HEK293 (cell line): ENCODE data around the gene CACNA1D.
"Not testable (repeated sequence)": the region's sequence is repeated elsewhere in the genome, so short reads cannot be mapped to it uniquely, and the experiment has no call there.

Experiments
- CTCF ChIA-PET: fragments of 350-600 bp; formaldehyde crosslinking; extraction: SDS; loops from one replicate; lab custom pipeline; 2021; ENCODE audit warnings: antibody characterized with exemption; lab: Yijun Ruan, JAX
- POLR2A ChIA-PET: fragments of 300-600 bp; formaldehyde crosslinking; extraction: SDS; loops from one replicate; lab custom pipeline; 2020; ENCODE audit warnings: antibody characterized with exemption, inconsistent platforms; lab: Yijun Ruan, JAX
- H3K27ac ChIP-seq: fragments of 200-500 bp; sonication (Bioruptor generic); 2 replicates; pipeline ENCODE4 v1.5.1; 2014; ENCODE audit warnings: low read depth, low read length, control low read depth, inconsistent platforms; ENCODE audit errors: extremely low read depth
- H3K36me3 ChIP-seq, 2 experiments: fragments of 200-500 bp in 1 of 2; sonication (Bioruptor generic) in 1 of 2; 1 replicate in 1 of 2; 2 replicates in 1 of 2; pipeline ENCODE4 v1.5.1; 2014 to 2017; ENCODE audit warnings: inconsistent platforms in 2 of 2, low read length in 2 of 2; ENCODE audit not compliant: control insufficient read depth in 2 of 2, insufficient read depth in 1 of 2
- H3K4me1 ChIP-seq: fragments of 200-500 bp; sonication (Bioruptor generic); 2 replicates; pipeline ENCODE4 v1.5.1; 2014; ENCODE audit warnings: mild to moderate bottlenecking, low read length, inconsistent platforms; ENCODE audit not compliant: control insufficient read depth, insufficient read depth
- H3K4me3 ChIP-seq: 2 replicates; pipeline ENCODE4 v1.5.1; 2011; ENCODE audit warnings: low read depth, mild to moderate bottlenecking, control low read depth, low read length, moderate library complexity
- H3K9me3 ChIP-seq: fragments of 200-500 bp; sonication (Bioruptor generic); 2 replicates; pipeline ENCODE4 v1.5.1; 2014; ENCODE audit warnings: low read depth, low read length, inconsistent platforms; ENCODE audit not compliant: control insufficient read depth, insufficient read depth
- ELK4 ChIP-seq: IDR thresholded peaks from 2 replicates; pipeline ENCODE4 v1.6.1; 2011; ENCODE audit warnings: mild to moderate bottlenecking, low read depth, low read length, borderline replicate concordance
- HOXA7 ChIP-seq: sonication (generic); formaldehyde crosslinking; IDR thresholded peaks from 2 replicates; pipeline ENCODE4 v1.8.1; 2022; ENCODE audit warnings: missing genetic modification reagents, borderline replicate concordance
- KLF17 ChIP-seq: fragments of 450-650 bp; formaldehyde crosslinking; IDR thresholded peaks from 2 replicates; pipeline ENCODE4 v1.5.1; 2016; ENCODE audit warnings: missing biosample characterization, missing genetic modification characterization
- MEIS1 ChIP-seq: sonication (generic); formaldehyde crosslinking; IDR thresholded peaks from 2 replicates; pipeline ENCODE4 v1.8.1; 2022; ENCODE audit warnings: missing genetic modification reagents, mild to moderate bottlenecking, borderline replicate concordance
- PRDM6 ChIP-seq: fragments of 450-650 bp; formaldehyde crosslinking; IDR thresholded peaks from 2 replicates; pipeline ENCODE4 v1.5.1; 2017; ENCODE audit warnings: missing biosample characterization, missing genetic modification characterization
- SETDB1 ChIP-seq: IDR thresholded peaks from one replicate; pipeline ENCODE4 v1.6.1; 2017; ENCODE audit warnings: mild to moderate bottlenecking, low read length, moderate library complexity, mixed read lengths; ENCODE audit not compliant: insufficient read length
- WT1 ChIP-seq: fragments of 450-650 bp; formaldehyde crosslinking; IDR thresholded peaks from 2 replicates; pipeline ENCODE4 v1.5.1; 2016; ENCODE audit warnings: missing biosample characterization, missing genetic modification characterization
- ZBTB11 ChIP-seq: fragments of 450-650 bp; formaldehyde crosslinking; conservative IDR thresholded peaks from 2 replicates; pipeline ENCODE4 v1.5.1; 2016; ENCODE audit warnings: low read depth, missing biosample characterization, missing genetic modification characterization
- ZBTB21 ChIP-seq: fragments of 450-650 bp; formaldehyde crosslinking; IDR thresholded peaks from 2 replicates; pipeline ENCODE4 v1.5.1; 2017; ENCODE audit warnings: missing biosample characterization, missing genetic modification characterization
- ZBTB48 ChIP-seq: fragments of 450-650 bp; formaldehyde crosslinking; IDR thresholded peaks from 2 replicates; pipeline ENCODE4 v1.5.1; 2016; ENCODE audit warnings: missing biosample characterization, missing genetic modification characterization
- ZBTB7A ChIP-seq: fragments of 450-650 bp; formaldehyde crosslinking; IDR thresholded peaks from 2 replicates; pipeline ENCODE4 v1.5.1; 2016; ENCODE audit warnings: low read depth, missing biosample characterization, missing genetic modification characterization
- ZEB2 ChIP-seq: fragments of 450-650 bp; formaldehyde crosslinking; IDR thresholded peaks from 2 replicates; pipeline ENCODE4 v1.5.1; 2016; ENCODE audit warnings: missing biosample characterization, missing genetic modification characterization
- ZFP69B ChIP-seq: fragments of 450-650 bp; formaldehyde crosslinking; IDR thresholded peaks from 2 replicates; pipeline ENCODE4 v1.5.1; 2016; ENCODE audit warnings: missing biosample characterization, missing genetic modification characterization
- ZNF140 ChIP-seq: fragments of 450-650 bp; formaldehyde crosslinking; IDR thresholded peaks from 2 replicates; pipeline ENCODE4 v1.5.1; 2016; ENCODE audit warnings: missing biosample characterization, missing genetic modification characterization
- ZNF184 ChIP-seq: fragments of 450-650 bp; IDR thresholded peaks from 2 replicates; pipeline ENCODE4 v1.5.1; 2018; ENCODE audit warnings: missing biosample characterization, mild to moderate bottlenecking, missing genetic modification characterization
- ZNF302 ChIP-seq: fragments of 450-650 bp; formaldehyde crosslinking; IDR thresholded peaks from 2 replicates; pipeline ENCODE4 v1.5.1; 2016; ENCODE audit warnings: missing biosample characterization, missing genetic modification characterization, low read depth
- ZNF544 ChIP-seq: fragments of 450-650 bp; formaldehyde crosslinking; IDR thresholded peaks from 2 replicates; pipeline ENCODE4 v1.5.0; 2017; ENCODE audit warnings: missing biosample characterization, missing genetic modification characterization
- ZNF548 ChIP-seq: fragments of 450-650 bp; formaldehyde crosslinking; IDR thresholded peaks from 2 replicates; pipeline ENCODE4 v1.5.1; 2016; ENCODE audit warnings: missing biosample characterization, missing genetic modification characterization
- ZNF600 ChIP-seq: fragments of 450-650 bp; formaldehyde crosslinking; IDR thresholded peaks from 2 replicates; pipeline ENCODE4 v1.5.1; 2016; ENCODE audit warnings: missing biosample characterization, missing genetic modification characterization
- ZNF623 ChIP-seq: fragments of 450-650 bp; formaldehyde crosslinking; IDR thresholded peaks from 2 replicates; pipeline ENCODE4 v1.5.1; 2016; ENCODE audit warnings: missing biosample characterization, missing genetic modification characterization
- TF ChIP-seq, protein P1 (sequence below): fragments of 450-650 bp; formaldehyde crosslinking; IDR thresholded peaks from 2 replicates; pipeline ENCODE4 v1.5.1; 2016; ENCODE audit warnings: missing biosample characterization, missing genetic modification characterization

CACNA1D gene

DNA sequence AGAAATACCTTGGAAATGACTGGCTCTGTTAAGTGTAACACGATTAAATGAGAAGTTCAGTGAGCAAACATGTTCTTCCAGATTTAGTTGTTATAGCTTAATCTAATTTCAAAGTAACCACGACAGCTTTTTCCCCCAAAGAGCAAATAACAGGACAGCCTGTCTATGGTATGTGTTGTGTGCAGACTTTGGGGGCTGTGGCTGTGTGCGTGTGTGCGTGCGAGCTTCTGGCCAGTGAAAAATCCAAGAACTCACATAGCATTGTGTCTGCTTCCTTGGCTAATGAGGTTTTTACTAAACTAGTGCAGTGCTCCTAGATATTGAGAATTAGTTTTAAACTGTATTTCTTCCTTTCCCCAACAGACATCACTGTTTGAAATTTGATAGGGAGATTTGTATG lies 167.1 kb downstream of the CACNA1D start:
- H3K36me3 ChIP-seq, result no peaks in the 10 kb centered on the region
- ChIA-PET POLR2A (no interaction called here), CTCF (no interaction called here)
- H3K4me1 ChIP-seq, result no peaks in the 10 kb centered on the region
- no peak overlapping the region for H3K27ac ChIP-seq
- H3K4me3 ChIP-seq, result no peak overlapping the region
- TF ChIP-seq ZFP69B (tag by site-specific recombination), result no peak
- TF ChIP-seq SETDB1, result peak; percentile 42
- H3K9me3 ChIP-seq, result no peaks in the 10 kb centered on the region

- CTCF ChIA-PET, POLR2A ChIA-PET: not testable (repeated sequence)
Observed at GRCh38 chr3:53664812-53665211, 170.4 kb downstream of the CACNA1D start.

DNA sequence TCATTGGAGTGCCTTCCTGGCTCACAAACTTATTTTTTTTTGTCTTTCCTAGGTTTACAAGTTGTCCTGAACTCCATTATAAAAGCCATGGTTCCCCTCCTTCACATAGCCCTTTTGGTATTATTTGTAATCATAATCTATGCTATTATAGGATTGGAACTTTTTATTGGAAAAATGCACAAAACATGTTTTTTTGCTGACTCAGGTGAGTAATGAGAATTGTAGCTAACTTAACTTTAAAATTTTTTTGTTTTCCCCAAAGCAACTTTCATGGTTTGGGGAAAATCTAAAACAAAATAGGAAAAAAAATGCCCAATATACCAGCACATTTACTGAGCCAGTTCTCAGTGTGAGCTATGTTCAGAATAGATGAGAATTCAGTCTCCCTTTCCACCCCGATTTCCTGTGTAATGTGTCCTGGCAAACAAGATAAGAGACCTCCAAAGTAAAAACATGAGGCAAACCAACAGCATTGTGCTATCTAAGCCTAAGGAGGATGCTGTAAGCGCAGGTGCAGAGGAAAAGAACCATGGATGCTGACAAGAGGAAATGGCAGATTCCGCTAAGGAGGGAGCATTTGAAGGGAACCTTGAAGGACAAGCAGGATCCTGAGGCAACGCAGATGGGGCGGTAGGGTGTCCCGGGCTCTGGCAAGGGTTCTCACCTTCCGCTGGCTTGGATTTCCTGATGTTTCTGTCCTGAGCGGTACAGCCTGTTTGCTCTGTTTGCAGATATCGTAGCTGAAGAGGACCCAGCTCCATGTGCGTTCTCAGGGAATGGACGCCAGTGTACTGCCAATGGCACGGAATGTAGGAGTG lies 171.4 kb downstream of the CACNA1D start:
- ChIA-PET POLR2A (no interaction called here), CTCF (interaction anchor here (0.6 kb wide), 1 partner anchor 25 kb away, joined by 5 read pairs; no protein-coding TSS in a partner anchor)
- no peaks in the 10 kb centered on the region for H3K4me1 ChIP-seq
- no peaks in the 10 kb centered on the region for H3K9me3 ChIP-seq
- no peak overlapping the region for H3K4me3 ChIP-seq
- H3K36me3 ChIP-seq, result no peaks in the 10 kb centered on the region
- no peak for TF ChIP-seq PRDM6
- TF ChIP-seq KLF17 (tag by site-specific recombination), result no peak
- TF ChIP-seq, protein P1, sequence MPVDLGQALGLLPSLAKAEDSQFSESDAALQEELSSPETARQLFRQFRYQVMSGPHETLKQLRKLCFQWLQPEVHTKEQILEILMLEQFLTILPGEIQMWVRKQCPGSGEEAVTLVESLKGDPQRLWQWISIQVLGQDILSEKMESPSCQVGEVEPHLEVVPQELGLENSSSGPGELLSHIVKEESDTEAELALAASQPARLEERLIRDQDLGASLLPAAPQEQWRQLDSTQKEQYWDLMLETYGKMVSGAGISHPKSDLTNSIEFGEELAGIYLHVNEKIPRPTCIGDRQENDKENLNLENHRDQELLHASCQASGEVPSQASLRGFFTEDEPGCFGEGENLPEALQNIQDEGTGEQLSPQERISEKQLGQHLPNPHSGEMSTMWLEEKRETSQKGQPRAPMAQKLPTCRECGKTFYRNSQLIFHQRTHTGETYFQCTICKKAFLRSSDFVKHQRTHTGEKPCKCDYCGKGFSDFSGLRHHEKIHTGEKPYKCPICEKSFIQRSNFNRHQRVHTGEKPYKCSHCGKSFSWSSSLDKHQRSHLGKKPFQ (tag by site-specific recombination), result no peak
- no peak for TF ChIP-seq ZBTB48 (tag by site-specific recombination)
- TF ChIP-seq ZNF140 (tag by site-specific recombination), result no peak
- TF ChIP-seq ELK4, result no peak
- no peak for TF ChIP-seq ZNF623
- TF ChIP-seq WT1, result no peak
- TF ChIP-seq ZNF184 (tag by site-specific recombination), result no peak
- no peak for TF ChIP-seq HOXA7
- no peak for TF ChIP-seq ZBTB21
- TF ChIP-seq ZNF302 (tag by site-specific recombination), result no peak
- no peak for TF ChIP-seq ZNF548
- no peak for TF ChIP-seq ZNF544 (tag by site-specific recombination)
- no peak for TF ChIP-seq ZBTB11 (tag by site-specific recombination)
- TF ChIP-seq MEIS1 (CRISPR knock-in tag), result no peak
- no peak for TF ChIP-seq ZNF600
- no peak for TF ChIP-seq ZEB2 (tag by site-specific recombination)
- TF ChIP-seq ZBTB7A, result no peak
- H3K27ac ChIP-seq, result no peak overlapping the region

More at GRCh38 chr3:53664812-53665211, 170.4 kb downstream of the CACNA1D start:
- H3K4me1 ChIP-seq, H3K9me3 ChIP-seq, H3K4me3 ChIP-seq, H3K36me3 ChIP-seq, H3K27ac ChIP-seq: not testable (repeated sequence)
